DMS153 treated with DMSO at 0.1 percent for 48 hours (cell line): Measurements from ENCODE around the gene MARK1.
A peak's percentile ranks its signal among the peaks of the same experiment; 100 is the strongest.

Source experiments
- DNase-seq: peaks from one replicate; lab custom pipeline; 2025; ENCODE audit not compliant: unreplicated experiment; lab: John Stamatoyannopoulos, UW

MARK1 gene

DNA sequence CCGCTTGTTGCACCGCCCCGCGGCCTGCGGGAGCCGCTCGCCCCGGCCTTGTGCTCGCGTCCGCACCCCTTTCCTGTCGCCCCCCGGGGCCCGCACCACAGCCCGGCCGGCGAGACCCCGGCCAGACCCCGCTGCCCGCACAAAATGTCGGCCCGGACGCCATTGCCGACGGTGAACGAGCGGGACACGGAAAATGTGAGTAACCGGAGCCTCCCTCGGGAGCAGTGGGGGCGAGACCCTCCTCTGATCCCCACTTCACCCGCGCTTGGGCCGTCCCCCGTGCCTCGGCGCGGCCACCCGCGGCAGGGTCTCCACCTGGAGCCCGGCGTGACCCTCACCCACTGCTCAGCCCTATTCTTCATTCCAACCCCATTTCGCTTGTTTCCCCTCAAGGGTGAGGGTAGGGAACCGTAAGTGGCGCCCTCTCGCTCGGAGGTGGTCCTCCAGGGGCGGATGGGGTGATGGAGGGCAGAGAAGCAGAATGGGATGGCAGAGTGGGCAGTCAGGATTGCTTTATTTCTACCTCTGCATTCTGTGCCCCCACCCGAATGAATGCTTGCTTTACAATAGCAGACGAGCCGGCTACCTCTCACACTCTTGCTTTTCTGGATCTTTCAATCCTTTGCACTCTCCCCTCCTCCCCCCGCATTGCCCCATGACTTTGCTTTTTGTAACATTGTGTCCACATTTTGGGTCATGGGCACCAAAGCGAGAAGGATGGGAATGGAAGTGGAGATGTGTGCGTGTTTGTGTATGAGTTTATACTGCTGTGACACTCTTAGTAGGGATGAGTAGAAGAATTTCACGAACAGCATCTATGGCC lies 954 bp downstream of the MARK1 start:
- peak; percentile 76 for DNase-seq

DNA sequence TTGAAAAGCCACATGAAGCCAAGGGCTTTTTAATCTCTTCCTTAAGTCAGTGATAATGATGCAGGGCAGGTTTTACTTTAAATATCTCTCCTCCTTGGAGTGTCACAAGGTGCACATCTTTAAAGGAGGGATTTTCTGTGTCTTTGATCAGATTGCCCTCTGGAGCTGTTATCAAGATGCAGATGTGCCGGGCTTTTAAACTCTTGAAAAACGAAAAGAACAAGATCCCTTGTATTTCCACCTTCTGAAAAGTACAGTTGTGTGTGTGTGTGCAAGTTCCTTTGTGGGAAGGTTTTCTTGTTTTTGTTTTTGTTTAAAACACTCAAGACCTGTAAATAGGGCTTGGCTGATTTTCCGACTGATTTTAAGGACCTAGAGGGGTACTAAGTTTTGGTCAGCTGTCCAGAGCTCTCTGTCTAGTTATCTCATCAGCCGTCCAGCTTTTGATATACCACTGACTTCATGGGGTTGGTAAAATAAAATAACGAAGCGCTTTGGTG lies 1.6 kb downstream of the MARK1 start:
- DNase-seq, result peak; percentile 76

DNA sequence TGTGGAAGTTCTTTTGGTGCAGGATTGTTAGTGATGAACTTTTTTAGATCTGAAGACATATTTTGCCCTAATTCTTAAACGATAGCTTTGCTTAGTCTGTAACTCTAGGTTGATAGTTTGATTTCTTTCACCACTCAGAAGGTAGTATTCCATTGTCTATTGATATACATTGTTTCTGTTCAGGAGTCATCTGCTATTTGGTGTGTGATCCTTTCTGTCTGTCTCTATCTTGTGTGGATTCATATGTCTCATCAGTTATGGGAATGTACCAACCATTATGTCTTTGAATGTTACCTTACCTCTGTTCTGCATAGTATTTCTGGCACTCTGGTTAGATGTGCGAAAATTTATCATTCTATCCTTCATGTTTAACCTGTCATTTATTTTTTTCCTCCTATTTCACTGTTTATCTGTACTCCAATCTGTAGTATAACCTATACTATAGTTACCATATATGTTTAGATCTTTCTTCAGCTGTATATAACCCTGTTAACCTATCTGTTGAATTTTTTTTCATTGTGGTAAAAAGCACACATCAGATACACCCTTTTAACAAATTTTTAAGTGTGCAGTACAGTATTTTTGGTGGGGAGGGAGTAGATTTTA lies 5.7 kb downstream of the MARK1 start:
- DNase-seq, result no peak

DNA sequence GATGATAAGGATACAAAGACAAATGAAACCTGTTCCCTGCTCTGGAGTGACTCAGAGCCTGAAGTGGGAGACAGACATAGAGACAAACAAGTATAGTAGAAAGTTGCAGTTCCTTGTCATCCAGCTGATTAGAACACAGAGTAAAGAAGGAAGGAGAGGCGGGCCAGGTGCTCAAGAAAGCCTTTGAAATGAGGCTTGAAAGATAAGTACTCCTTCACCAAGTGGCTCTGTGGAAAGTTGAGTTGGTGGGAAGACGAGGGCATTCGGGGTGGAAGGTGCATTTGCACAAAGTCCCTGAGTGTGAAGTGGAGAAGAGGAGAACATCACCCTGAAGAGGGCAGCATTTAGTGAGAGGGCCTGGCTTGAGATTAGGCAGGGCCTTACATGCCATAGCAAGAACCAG lies 17.0 kb downstream of the MARK1 start:
- DNase-seq, result no peak

DNA sequence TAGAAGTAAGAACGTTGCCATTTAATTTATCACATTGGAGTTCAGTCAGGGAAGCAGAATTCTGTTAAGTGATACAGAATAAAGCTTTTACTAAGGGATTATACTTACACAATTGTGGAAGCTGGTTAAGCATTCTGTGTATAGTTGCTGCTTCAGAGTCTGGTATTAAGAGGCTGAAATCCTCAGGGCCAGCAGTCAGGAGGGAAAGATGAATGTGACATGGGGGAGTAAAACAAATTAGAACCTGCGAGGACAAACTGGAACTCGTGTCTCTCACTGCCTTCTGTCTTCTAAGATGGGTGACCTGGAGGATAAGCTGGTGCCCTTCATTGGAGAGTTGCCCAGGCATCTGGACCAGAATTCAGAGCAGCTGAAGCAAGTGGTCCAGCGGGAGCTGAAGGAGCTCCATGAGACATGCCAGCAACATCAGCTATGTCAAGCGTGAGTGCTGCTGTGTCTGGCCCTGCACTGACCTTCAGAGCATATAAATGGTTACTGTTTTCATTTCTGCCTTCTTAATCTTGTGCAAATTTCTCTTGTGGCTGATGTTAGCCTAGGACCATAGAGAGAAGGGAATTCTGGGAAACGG lies 23.0 kb downstream of the MARK1 start:
- DNase-seq, result no peak

DNA sequence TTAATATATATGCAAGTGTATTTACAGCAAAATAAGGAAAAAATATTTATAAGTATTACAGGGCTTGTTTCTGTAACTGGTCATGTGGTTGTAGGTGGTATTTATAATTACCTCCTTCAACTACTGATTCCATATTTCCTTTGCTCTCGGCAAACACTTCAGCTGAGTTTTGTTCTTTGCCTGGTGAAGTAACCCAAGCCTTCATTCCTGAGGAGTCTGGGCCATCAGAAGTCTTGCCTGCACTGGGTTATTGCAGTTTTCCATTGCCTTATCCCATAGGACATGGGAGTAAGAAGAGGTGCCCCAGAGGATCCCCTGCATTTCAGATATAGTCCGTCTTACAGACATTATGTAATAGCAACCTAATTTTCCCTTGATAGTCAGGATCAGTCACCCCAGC lies 23.8 kb downstream of the MARK1 start:
- no peak for DNase-seq

DNA sequence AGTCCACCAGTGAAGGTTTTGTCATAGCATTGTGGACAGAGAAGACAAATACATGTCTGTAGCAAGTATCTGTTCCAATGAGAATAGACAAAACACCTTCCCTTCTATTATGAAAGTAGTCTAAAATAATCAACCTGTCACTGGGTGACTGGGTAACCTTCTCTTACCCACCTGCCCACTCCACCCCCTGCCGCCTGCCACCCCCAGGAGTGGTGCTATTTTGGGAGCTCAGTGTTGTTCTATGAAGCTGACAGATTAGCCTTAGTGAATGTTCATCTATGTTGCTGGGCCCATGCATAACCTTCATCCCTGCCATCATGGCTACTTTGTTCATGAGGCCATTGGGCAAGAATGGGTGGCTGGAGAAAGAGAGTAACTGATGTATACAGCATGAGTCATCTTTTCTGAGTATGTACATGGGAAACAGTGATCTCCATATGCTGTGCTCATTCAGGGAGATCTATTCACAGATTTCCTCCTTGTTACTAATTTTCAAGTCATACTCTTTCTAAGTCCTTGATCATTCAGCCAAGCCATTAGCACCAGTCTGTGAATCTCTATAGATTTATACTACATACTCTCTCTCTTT lies 24.8 kb downstream of the MARK1 start:
- DNase-seq, result no peak

DNA sequence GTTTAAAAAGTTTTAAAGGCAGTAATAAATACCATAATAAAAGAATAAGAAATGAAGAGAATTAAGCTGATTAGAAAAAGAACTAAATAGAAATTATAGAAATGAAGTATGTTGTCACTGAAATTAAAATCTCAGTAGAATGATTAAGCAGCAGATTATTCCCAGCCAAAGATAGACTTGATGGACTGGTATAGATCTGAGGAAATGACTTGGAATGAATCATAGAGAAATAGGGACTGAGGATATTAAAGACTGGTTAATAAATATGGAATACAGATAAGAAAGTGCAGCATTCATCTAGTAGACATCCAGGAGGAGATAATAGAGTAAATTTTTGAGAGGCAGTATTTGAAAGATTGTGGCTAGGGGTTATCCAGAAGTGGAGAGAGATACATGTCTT lies 28.7 kb downstream of the MARK1 start:
- no peak for DNase-seq

DNA sequence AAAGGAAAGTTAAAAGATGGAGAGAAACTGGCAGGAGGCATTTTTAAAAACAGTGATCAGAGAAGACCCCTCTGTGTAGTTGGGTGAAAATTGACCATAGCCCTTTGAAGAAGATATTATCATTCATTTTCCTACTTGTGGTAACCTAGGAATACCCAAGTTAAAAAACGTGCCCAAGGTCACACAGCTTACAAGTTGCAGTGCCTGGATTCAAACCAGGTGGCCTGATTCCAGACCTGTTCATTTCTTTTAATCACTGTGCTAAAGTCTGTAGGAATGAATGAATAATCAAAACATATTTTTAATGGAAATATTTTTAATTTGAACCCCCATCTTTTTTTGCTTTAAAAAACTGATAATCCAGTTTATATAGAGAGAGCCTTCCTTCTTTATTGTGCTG lies 35.6 kb downstream of the MARK1 start:
- DNase-seq, result no peak

DNA sequence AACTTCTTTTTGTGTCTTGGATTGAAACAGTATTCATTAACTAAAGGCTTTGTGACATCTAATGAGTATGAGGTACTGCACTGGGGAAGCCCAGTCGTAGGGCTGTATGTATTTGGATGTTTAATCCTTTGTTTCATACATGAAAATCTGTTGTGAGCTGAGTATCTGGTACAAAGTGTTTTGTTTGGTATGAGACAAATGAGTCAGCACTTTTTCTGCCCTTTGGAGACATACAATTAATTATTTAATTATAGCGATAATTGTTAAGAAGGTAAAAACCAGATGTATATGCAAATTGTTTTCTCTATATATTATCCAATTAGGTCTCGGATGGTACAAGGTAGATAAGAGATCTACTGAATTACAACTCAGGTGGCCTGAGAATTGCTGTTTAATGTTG lies 36.3 kb downstream of the MARK1 start:
- no peak for DNase-seq

DNA sequence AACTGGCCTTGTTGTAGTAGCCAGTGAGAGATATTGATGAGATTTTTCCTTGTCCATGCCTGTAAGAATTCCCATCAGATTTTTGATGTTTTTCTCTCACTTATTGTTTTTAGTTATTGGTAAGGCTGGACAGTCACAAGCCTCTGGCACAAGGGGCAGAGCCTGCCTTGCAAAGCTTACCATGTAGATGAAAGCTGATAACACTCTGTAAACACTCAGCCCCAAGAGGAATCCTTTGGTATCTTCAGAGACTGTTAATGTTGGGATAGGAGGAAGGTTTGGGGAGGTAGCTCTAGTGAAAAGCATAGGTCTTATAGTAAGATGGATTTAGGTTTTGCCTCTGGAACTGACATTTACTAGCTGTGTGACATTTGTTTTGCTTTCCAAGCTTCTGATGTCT lies 37.7 kb downstream of the MARK1 start:
- peak; percentile 22 for DNase-seq

DNA sequence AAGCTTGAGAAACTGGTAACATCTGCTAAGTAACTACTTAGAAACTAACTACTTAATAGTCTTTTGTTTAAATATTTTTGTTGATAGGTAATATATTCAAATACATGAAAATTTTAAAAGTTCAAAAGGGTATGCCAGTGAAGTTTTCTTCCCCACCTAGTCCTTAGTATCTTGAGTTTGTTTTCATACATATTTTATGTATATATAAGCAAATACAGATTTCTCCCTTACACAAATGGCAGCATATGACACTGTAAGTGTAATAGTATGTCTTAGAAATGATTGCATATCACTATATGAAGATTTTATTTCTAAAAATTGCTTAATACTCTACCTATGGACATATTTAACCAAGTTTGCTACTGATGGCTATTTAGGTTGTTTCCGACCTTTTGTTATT lies 38.9 kb downstream of the MARK1 start:
- DNase-seq, result no peak

DNA sequence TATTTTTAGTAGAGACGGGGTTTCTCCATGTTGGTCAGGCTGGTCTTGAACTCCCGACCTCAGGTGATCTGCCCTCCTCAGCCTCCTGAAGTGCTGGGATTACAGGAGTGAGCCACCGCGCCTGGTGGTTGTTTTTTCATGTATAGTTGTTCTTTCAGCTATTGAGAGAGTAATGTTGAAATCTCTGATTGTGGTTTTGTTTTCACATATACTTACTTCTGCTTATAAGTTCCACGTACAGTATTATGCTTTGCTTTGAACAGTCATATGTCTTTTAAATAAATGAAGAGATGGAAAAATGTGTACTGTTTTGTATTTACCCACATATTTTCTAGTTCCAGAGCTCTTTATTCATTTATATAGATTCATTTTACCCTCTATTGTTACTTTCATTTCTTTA lies 44.5 kb downstream of the MARK1 start:
- DNase-seq, result no peak

DNA sequence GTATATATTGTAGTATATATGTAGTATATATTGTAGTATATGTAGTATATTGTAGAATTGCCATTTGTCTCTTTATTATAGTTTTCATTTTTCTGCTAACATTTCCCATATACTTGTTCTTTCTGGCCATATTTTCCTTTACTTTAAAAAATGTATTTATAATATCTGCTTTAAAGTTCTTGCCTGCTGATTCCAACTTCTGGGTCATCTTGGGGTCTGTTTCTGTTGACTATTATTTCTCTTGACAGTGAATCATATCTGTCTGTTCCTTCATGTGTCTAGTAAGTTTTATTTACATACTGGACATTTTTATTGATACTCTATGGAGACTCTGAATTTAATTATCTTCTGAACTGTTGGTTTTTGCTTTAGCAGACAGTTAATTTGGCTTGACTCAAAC lies 45.9 kb downstream of the MARK1 start:
- no peak for DNase-seq

DNA sequence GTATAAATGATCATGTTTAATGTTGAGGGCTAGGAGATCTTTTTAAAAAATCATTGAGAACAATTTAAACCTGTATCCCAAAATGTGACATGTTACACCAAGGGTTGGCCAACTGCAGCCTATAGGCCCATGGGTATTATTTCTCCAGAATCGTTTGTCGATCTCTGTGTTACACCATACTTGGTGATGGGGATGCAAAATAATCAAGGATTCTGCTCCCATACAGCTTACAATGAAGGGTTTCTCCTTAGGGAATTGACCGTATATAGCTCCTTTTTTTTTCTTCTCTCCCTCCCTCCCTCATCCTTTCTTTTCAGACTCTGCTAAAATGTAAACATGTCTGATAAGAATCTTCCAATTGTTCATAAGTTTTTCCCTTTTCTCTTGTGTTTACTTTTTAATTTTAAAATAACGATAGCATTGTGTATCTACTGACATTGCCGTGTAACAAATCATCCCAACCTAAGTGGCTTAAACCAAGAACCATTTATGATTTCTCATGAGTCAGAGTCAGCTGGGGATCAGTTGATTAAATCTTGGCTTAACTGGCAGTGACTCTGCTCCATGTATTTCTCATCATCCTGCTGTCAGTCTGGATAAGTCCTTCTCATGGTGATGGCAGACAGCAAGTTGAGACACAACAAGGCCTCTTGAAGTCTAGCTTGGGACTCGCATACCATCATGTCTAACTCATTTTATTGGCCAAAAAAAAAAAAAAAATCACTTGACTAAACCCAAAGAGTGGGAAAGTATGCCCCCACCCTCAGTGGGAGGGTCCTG lies 48.0 kb downstream of the MARK1 start:
- DNase-seq, result no peak

DNA sequence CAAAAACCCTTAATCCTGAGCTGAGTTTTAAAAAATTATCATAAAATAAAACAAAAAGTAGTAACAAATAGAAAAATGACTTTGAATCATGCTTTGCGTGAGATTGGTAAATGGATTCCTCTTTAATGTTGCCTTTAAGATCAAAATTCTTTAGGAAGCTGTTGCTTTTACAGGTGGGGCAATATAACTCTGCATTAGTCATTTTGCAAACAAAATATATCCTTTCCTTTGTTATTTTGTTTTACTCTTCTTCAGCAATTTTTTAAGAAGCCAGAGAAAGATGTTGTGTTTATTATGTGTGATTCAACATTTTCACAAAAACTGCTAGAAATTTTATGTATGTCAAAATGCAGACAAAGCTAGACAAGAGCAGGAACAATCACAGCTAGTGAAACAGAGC lies 50.0 kb downstream of the MARK1 start:
- DNase-seq, result no peak

DNA sequence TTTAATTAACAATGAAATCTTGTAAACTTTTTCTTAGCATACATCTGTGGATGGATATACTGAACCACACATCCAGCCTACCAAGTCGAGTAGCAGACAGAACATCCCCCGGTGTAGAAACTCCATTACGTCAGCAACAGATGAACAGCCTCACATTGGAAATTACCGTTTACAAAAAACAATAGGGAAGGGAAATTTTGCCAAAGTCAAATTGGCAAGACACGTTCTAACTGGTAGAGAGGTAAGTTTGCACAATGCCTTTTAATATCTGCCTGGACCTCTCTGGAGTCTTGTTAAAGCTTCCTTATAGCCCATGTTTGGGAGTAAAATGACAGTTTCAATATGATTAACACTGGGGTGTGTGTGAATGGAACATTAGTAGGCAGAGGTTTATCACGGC lies 51.4 kb downstream of the MARK1 start:
- no peak for DNase-seq

DNA sequence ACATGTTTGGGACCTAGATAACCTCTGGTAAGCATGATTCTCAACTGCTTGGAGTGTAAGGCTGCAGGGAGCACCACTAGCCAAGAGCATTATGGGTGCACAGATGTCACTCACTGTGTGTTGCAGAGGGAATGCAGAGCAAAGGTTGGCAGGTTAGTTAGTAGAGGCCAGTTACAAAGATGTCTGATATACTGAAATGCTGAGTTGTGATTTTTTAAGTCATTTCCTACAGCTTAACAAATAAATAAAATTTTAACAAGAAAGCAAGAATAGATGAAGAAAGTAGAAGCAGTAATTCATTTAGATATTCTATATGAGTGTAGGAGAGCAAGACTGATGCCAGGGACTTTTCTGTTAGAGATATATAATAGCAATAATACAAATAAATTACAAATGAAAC lies 64.8 kb downstream of the MARK1 start:
- DNase-seq, result no peak

DNA sequence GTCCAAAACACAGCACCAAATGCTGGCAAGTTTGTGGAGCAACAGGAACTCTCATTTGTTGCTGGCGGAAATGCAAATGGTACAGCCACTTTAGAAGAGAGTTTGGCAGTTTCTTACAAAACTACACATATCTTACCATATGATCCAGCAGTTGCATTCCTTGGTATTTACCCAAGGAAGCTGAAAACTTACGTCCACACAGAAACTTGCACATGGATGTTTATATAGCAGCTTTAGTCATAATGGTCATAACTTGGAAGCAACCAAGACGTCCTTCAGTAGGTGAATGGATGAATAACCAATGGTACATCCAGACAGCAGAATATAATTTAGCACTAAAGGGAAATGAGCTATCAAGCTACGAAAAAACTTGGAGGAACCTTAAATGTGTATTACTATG lies 66.4 kb downstream of the MARK1 start:
- no peak for DNase-seq

DNA sequence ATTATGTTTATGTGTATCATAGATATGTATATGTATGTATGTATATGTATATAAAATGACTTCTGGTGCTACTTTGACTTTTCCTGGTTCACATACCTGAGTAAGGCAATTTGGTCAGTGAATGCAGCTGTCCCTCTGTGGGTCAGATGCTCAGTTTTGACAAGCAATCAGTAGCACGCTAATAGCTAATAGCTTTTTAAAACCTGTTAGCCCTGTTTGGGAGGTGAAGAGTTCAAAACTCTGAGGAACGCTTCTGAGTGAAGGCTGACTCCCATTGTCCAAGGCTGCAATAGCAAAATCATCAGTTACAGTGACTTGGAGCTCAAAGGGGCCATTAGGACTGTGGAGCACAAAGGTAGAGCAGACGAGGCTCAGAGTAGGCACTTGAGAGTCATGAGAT lies 67.2 kb downstream of the MARK1 start:
- DNase-seq, result no peak

DNA sequence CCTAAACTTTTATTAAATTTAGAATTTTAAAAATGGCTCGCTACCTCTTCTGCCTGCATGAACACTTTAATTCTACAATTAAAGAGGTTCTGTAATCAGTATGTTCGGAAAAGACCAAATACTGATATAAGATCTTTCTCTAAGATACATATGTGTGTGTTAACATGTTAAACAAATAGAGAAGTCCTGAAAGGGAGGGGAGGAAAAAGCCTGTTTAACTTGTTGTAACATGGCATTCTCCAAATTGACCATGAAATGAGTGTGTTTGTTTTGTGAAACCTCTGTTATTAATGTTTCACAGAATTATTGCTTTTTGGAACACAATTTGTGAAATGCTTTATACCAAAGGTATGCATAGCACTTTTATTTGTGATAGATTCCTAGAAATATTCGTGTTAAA lies 77.0 kb downstream of the MARK1 start:
- no peak for DNase-seq
